Stimulated activated effector memory CD8-positive, alpha-beta T cell treated with anti-CD3 and anti-CD28 coated beads, Interleukin-12 subunit alpha, Interleukin-12 subunit beta, amount 100 ng/mL, for 72 hours (primary cell): ENCODE results near the gene CALML6.

ENCODE experiments used
- ATAC-seq: fragments of 150-1000 bp; cut with Tn5 transposase; 2 replicates; pipeline ENCODE4 v1.10.0; 2021
- DNase-seq, 2 donors: peaks; one replicate each; pipeline ENCODE4 v3.0.0; 2021 to 2022; ENCODE audit warnings: low spot score in 2 of 2
- H3K27ac Mint-ChIP-seq: one replicate; pipeline ENCODE4 v1.8.0; 2022; ENCODE audit warnings: mild to moderate bottlenecking, mixed read lengths
- H3K36me3 Mint-ChIP-seq: one replicate; pipeline ENCODE4 v1.8.0; 2022; ENCODE audit warnings: mild to moderate bottlenecking, mixed read lengths
- H3K4me1 Mint-ChIP-seq: one replicate; pipeline ENCODE4 v1.8.0; 2022; ENCODE audit warnings: mixed read lengths
- H3K4me3 Mint-ChIP-seq: one replicate; pipeline ENCODE4 v1.8.0; 2022; ENCODE audit warnings: mild to moderate bottlenecking, mixed read lengths
- H3K9me3 Mint-ChIP-seq: one replicate; pipeline ENCODE4 v1.8.0; 2022; ENCODE audit warnings: mixed read lengths

The CALML6 gene

DNA sequence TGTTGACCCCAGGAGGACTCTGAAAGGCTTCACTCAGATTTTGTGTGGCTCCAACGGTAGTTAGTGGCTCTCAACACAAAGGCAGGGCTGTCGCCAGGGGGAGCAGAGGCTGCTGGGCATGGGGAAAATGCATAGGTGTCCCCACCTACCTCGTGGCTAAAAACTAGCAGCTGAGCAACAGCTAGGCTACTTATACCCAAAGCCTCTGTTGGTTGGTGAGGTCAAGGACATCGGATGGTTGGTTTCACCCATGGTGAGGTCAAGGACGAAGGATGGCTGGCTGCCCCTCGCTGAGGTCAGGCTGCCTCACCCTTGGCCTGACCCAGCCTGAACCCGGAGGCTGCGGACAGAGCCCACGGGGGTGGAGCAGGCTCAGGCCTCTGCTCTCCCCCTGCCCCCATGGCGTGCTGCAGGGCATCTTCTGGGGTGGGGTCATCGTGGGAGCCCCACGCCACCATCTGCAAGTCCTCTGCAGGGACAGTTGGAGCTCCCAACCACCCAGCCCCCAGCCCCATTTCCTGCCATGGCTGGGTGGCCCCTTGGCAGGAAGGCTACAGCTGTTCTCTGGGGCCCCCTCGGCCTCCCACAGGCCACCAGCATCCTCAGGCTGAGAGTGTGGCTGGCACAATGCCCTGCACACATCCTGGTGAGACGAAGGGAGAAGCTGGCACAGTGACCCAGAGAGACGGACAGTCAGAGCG, 15.6 kb upstream of the CALML6 start:
- DNase-seq: no peak
- H3K9me3 Mint-ChIP-seq: no peaks in the 10 kb centered on the region
- no peak overlapping the region for H3K27ac Mint-ChIP-seq
- ATAC-seq: peak; percentile 67
- peaks cover 15% of the 10 kb centered on the region for H3K4me1 Mint-ChIP-seq
- no peaks in the 10 kb centered on the region for H3K36me3 Mint-ChIP-seq
- H3K4me3 Mint-ChIP-seq: no peak overlapping the region

DNA sequence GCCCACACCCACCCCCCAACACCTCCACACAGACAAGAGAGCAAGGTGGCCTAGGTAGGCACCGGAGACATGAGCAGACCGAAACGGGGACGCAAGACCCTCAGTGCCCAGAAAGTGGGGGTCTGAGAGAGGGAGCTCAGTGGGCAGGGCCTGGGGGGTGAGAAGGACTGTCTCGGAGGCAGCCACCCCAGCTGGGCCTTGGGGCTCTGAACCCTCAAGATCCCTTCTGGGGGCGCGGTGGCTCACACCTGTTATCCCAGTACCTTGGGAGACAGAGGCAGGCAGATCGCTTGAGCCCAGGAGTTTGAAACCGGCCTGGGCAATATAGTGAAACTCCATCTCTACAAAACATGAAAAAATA, 15.1 kb upstream of the CALML6 start:
- no peaks in the 10 kb centered on the region for H3K36me3 Mint-ChIP-seq
- DNase-seq: no peak

DNA sequence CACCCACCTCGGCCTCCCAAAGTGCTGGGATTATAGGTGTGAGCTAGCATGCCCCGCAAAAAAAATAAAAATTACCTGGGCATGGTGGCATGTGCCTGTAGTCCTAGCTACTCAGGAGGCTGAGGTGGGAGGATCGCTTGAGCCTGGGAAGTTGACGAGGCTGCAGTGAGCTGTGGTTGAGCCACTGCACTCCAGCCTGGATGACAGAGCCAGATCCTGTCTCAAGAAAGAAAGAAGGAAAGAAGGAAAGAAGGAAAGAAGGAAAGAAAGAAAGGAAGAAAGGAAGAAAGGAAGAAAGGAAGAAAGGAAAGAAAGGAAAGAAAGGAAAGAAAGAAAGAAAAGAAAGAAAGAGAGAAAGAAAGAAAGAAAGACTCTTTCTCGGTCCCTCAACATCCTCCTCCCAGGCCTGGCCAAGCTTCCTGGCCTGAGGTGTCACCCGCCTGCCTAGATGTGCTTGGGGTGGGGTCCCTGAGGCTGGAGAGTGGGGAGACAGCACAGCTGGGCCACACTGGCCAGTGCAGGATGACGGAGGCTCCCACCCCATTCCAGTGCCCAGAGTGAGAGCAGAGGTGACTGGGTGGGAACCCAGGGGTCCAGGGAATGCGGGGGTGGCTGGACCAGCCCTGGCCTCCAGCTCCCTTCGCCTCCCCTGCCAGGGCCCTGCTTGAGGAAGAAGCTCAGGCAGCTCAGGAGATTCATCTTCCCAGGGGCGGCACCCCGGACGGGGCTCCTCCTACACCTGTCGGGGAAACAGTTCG, 14.0 kb upstream of the CALML6 start:
- Mint-ChIP-seq H3K4me3 (no peak overlapping the region), H3K27ac (no peak overlapping the region), H3K9me3 (no peaks in the 10 kb centered on the region), H3K36me3 (no peaks in the 10 kb centered on the region), H3K4me1 (peaks cover 7% of the 10 kb centered on the region)
- ATAC-seq (no peak), DNase-seq (no peak)

More for the DNA sequence above, 15.1 kb upstream of the CALML6 start:
- H3K4me3 Mint-ChIP-seq: no peak overlapping the region
- peaks cover 10% of the 10 kb centered on the region for H3K4me1 Mint-ChIP-seq
- H3K27ac Mint-ChIP-seq: no peak overlapping the region
- H3K9me3 Mint-ChIP-seq: no peaks in the 10 kb centered on the region
- ATAC-seq: no peak

DNA sequence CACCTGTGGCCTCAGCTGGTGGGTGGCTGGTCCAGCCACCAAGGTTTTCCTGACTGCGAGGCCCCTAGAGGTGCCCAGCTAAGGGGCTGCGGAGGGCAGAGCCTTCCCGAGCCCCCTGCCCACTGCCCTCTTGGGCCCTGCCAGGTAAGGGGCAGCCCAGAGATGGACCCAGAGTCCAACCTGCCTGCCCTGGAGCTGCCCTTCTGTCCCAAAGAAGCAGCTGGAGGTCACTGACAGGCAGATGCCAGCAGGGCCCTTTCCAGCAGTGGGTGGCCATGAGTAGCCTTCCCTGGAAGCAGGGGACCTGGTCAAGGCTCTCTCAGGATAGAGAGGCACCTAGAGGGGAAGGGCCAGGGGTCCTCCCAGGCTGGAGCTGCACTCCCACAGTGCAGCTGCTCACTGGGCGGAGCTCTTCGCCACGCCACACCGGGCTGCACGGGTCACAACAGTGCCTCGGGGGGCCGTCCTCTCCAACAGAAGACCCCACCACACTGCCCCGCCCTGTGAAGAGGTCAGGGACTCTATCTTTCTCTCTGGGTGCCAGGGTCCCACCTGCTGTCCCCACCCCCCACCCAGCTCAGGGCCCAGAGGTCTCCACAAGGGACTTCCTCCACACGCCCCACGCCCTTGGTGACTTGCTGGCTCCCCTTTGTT, 13.3 kb upstream of the CALML6 start:
- Mint-ChIP-seq H3K4me3 (no peak overlapping the region), H3K36me3 (no peaks in the 10 kb centered on the region), H3K27ac (no peak overlapping the region), H3K4me1 (peaks cover 13% of the 10 kb centered on the region), H3K9me3 (no peaks in the 10 kb centered on the region)
- no peak for ATAC-seq
- DNase-seq: no peak

DNA sequence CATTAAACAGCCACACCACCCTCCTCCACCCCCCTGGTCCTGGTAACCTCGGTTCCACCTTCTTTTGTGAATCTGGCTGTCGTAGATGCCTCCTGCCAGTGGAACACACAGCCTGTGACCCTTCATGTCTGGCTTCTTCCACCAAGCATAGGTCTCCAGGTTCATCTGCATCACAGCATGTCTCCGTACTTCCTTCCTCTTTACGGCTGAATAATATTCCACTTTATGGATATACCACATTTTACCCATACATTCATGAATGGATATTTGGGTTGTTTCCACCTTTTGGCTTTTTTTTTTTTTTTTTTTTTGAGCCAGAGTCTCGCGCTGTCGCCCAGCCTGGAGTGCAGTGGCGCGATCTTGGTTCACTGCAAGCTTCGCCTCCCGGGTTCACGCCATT, 11.8 kb upstream of the CALML6 start:
- Mint-ChIP-seq H3K4me1 (peaks cover 13% of the 10 kb centered on the region), H3K4me3 (no peak overlapping the region)

DNA sequence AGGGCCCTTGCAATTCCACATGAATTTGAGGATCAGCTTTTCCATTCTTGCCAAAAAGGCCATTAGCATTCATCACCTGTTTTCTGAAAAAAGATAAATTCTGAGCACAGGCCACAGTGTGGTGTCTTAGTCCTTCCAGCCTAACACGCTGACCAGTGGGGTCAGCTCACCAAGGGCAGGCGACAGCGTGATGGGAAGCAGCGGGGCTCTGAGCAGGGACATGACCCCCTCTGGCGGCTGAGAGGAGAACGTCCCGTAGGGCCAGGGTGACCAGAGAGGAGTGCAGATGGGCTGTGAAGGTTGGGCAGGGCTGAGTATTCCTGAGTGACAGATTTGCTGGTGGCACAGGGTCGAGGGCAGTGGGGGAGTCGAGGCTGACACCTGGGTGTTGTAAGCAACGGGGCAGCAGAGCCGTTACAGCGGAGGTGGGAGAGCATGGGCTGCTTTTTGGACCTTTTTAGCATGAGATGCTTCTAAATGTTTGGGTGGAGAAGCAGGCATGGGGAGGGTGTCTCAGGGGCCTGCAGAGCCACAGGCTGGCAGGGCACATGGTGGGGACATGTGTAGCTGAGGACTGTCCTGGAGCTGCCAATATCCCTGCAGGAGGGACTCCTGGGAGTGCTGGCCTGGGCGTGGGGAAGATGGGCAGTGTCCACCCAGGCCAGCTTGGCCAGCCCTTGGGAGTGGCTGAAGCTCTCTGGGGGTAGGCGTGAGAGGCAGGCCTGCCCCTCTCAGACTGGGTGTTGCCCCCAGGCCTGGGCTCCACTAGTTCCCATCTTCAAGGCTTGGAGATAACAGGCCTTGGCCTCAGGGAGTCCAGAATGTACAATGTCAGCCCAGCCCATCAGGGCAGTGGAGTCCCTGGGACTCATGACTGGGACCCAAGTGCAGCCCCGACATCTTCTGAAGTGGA, 8.6 kb upstream of the CALML6 start:
- Mint-ChIP-seq H3K36me3 (no peaks in the 10 kb centered on the region), H3K27ac (peak overlapping the region; percentile 4), H3K4me3 (peak overlapping the region; percentile 25), H3K9me3 (no peaks in the 10 kb centered on the region), H3K4me1 (peaks cover 18% of the 10 kb centered on the region)
- DNase-seq (peak; percentile 61 to 85), ATAC-seq (peak; percentile 62)

More for the DNA sequence above, 11.8 kb upstream of the CALML6 start:
- ATAC-seq: no peak
- H3K27ac Mint-ChIP-seq: no peak overlapping the region
- DNase-seq: no peak
- no peaks in the 10 kb centered on the region for H3K36me3 Mint-ChIP-seq
- H3K9me3 Mint-ChIP-seq: no peaks in the 10 kb centered on the region

DNA sequence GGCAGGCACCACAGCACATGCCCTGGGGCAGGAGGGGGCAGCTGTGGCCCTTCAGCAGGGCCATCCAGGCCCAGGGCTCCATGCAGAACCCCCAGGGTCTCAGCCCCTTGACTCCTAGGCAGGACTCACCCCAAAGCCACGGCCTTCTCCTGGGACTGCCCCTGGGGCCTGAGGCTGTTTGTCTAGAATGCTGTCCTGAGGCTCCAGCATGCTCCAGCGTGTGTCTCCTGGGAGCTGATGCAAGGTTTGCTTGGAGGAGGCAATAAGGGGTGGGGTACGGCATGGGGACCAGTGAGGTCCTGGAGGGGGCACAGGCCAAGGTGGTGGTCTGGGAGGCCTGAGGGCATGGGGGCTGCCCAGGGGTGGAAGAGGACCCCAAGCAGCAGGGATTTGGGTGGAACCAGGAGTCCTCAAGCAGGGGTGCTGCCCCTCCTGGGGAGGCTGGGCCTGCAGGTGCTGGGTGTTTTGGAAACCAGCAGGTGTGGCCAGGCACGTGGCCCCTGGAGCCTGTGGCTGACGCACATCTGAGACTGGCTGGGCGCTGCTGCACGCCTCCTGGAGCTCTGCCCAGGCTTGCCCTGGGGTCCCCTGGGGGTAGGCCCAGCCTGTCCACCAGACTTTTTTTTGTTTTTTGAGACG, 7.8 kb upstream of the CALML6 start:
- ATAC-seq: no peak
- Mint-ChIP-seq H3K9me3 (no peaks in the 10 kb centered on the region), H3K36me3 (no peaks in the 10 kb centered on the region), H3K27ac (no peak overlapping the region), H3K4me1 (peaks cover 18% of the 10 kb centered on the region), H3K4me3 (no peak overlapping the region)
- DNase-seq: no peak

DNA sequence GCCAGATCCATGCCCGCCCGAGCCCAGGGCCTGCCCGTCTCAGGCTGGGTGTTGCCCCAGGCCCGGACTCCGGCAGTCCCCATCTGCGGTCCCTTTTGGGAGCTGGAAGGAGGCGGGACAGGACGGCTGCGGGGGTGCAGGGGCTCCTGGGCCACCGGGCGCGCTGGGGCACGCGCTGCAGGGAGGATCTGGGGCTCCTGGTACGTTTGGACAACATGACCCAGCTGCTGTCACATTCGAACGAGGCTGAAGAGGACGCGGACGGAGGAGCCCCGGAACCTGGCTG, 6.6 kb upstream of the CALML6 start:
- DNase-seq (peak in 1 of 2 donors; percentile 36), ATAC-seq (peak; percentile 0)
- Mint-ChIP-seq H3K36me3 (no peaks in the 10 kb centered on the region), H3K9me3 (no peaks in the 10 kb centered on the region), H3K4me3 (peak overlapping the region; percentile 82), H3K27ac (no peak overlapping the region), H3K4me1 (peaks cover 18% of the 10 kb centered on the region)

DNA sequence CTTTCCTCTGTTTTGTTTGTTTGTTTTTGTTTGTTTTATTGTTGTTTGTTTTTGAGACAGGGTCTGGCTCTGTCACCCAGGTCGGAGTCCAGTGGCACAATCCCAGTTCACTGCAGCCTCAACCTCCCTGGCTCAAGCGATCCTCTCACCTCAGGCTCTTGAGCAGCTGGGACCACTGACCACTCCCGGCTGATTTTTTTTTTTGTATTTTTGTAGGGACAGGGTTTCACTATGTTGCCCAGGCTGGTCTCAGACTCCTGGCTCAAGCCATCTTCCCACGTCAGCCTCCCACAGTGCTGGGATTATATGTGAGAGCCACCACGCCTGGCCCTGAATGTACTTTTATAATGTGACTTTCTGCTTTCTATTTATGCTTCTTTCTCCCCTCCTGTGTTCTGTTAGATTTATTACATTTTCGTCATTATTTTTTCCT, 5.0 kb upstream of the CALML6 start:
- Mint-ChIP-seq H3K27ac (peak overlapping the region; percentile 86), H3K4me1 (peaks cover 18% of the 10 kb centered on the region), H3K4me3 (peak overlapping the region; percentile 82), H3K9me3 (no peaks in the 10 kb centered on the region), H3K36me3 (no peaks in the 10 kb centered on the region)
- no peak for ATAC-seq
- DNase-seq: no peak

DNA sequence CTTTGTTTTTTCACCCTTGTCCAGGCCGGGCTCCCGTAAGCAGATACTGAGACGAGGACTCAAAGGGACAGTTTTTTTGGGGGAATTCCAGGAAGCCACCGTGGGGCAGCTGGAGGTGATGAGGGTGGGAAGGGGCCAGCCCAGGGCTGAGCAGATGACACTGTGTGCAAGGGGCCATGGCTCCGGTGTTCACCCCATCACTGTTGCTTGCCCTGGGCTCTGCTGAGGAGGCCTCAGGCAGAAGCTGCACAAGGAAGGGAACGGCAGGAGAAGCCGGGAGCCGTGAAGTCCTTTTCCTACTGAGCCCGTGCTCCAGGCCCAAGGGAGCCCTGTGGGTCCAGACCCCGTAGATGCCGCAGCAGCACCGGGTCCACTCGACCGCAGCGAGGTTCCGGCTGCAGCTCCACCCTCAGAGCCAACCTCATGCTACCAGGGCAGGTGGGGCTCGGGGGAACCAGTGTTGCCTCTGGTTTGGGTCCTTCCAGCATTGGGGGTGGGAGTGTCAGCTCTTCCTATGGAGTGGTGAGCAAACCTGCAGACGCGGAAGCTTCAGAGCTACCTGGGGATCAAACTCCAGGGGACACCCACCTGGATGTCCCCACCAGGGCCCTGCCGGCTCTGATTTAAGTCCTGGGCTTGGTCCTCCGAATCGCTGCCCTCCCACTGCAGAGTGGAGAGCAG, 4.3 kb upstream of the CALML6 start:
- DNase-seq (no peak), ATAC-seq (no peak)
- Mint-ChIP-seq H3K4me3 (peak overlapping the region; percentile 82), H3K36me3 (no peaks in the 10 kb centered on the region), H3K27ac (peak overlapping the region; percentile 86), H3K4me1 (peaks cover 18% of the 10 kb centered on the region), H3K9me3 (no peaks in the 10 kb centered on the region)

DNA sequence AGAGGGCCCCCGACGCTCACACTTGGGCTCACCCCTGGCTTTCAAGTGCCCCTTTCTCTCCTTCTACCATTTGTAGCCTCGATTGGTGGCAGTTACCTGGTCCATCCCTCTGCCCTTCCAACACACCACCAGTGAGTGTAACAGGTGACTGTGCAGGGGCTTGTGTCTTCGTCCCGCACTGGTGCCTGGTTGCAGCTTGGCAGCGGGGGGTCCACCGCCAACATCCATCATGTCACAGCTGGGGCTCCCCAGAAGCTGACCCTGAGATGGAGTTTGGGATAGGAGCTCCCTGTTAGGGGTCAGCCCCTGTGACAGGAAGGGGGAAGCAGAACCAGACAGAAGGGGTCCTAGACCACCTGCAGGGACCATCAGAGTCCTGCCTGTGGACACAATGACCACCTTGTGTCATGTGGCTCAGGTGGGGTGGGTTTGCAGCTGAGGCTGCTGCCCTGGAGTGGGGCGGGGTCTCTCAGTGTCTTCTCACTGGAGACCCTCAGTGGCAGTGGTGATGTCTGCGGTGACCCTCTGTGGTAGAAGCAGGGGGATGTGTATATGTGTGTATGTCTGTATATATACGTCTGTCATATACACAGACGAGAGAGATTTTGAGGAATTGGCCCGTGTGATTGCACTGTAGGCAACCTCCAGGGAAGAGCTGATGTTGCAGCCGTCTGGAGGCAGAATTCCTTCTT, 3.6 kb upstream of the CALML6 start:
- Mint-ChIP-seq H3K4me3 (no peak overlapping the region), H3K9me3 (no peaks in the 10 kb centered on the region), H3K36me3 (no peaks in the 10 kb centered on the region), H3K27ac (no peak overlapping the region), H3K4me1 (peaks cover 12% of the 10 kb centered on the region)
- ATAC-seq: no peak
- DNase-seq: no peak

DNA sequence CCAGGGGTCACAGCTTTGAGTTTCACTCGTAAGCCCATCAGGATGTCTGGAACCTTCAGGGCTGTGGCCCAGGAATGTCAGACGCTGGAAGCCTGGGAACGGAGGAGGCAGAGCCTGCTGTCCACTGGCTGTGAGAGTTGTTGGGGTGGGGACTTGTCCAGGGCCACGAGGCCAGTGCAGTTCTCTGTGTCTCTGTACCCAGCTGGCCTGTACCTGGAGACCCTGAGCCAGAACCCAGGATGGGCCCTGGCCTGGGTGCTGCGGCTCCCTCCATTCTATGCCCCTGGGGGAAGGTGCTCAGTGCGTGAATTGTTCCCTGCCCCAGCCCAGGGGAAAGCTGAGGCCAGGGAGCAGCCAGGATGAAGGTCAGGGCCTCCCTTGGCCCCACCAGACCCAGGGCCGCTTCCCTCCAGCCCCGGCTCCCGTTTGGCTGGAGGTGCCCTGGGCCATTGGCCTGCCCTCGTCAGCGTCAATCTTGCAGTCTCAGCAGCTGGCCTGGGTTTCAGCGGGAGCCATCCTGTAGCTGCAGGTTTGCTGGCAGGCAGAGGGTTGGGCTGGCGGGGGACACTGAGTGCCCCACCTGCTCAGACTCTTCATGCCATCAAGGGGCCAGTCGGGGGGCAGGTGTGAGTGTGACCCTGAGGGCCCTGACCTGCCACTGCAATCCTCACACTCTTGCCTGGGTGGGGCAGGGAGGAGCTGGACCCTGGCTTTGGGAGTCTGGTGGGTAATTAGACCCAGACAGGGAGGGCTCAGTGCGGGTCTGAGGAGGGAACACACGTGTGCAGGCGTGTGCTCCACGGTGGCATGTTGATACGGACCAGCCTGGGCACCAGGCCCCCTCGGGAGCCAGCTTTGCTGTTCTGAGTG, 724 bp upstream of the CALML6 start:
- ATAC-seq: no peak
- no peak for DNase-seq
- H3K27ac Mint-ChIP-seq: peak overlapping the region; percentile 36
- H3K36me3 Mint-ChIP-seq: no peaks in the 10 kb centered on the region
- peaks cover 19% of the 10 kb centered on the region for H3K4me1 Mint-ChIP-seq
- no peak overlapping the region for H3K4me3 Mint-ChIP-seq
- no peaks in the 10 kb centered on the region for H3K9me3 Mint-ChIP-seq
